GM18861 (cell line): ENCODE data around the gene NEURL1.

ENCODE experiments used
- ATAC-seq: cut with Tn5 transposase; IDR thresholded peaks from one replicate; pipeline ENCODE4 v1.9.1; 2021; ENCODE audit not compliant: unreplicated experiment

The NEURL1 gene

DNA sequence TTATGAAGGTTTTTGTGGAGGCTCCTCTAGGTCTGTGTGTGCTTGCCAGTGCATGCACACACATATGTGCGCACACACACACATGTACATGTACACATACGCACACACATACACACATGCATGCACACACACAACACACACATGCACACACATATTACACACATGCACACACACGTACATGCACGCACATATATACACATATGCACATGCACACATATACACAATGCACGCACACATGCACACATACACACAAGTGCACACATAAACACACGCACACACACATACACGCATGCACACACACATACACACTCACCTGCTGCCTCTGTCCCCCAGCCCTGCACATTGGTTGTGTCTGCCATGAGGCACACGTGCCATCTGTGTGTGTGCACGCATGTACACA lies 66.3 kb downstream of the NEURL1 start:
- no peak for ATAC-seq

DNA sequence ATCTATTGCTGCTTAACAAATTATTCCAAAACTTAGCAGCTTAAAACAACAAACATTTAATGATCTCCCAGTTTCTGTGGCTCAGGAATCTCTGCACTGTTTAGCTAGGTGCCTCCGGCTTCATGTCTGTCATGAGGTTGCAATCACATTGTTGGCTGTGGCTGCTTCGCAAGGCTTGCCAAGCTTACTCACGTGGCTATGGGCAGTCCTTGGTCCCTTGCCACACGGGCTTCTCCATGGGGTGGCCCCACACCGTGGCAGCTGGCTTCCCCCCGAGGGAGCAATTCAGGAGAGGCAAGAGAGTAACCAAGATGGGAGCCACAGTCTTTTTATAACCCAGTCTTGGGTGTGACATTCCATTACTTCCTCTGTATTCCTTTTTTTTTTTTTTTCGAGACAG lies 67.4 kb downstream of the NEURL1 start:
- no peak for ATAC-seq

DNA sequence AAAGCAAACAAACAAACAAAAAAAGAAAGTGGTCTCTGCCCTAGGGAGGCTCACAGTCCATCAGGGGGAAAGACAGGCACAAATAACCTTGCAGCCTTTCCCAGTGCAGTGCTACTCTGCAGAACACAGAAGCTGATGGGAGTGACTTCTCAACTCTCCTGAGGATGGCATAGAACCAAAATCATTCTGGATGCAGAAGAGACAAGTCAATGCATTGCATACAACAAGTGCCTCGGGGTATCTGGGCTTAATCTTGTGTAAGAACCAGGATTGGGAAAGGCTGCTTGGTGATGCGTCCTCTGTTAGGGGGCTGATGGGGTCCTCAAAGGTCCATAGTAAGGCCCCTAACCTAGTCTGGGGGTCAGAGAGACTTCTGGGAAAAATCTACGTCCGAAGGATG lies 68.9 kb downstream of the NEURL1 start:
- no peak for ATAC-seq

DNA sequence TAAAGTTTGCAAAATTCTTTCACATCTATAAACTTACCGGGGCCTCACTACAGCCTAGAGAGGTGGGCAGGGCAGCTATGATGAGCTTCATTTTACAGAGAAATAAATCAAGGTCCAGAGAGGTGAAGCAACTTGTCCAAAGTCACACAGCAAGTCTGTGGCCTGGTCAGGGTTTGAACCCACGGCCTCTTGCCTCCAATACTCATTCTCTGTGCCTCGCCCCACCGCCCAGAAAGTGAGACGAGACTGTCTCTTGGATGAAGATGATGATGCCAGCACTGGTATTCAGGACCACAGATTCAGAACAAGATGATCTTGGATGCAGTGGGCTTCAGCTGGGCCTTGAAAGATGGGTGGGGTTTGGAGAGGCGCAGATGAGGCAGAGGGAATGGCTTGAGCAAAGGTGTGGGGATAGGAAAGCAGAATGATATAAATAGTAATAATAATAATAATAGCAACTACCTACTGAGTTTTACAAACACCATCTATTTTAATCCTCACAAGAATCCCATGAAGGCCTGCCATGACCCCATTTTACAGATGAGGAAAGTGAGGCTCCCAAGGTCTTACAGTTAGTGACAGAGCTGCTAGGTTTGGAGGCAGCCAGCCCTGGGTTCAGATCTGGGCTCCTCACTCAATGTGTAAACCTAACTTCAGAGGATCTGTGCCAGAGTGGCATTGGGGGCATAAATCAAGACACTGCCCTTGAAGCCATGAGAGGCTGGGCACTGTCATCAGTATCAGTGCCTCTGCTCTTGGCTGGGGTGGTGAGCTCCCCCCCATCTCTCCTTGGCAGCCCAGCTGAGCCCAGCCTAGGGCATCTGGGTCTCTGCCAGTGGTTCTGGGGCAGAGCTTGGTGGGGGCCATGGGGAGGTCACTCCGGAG lies 70.0 kb downstream of the NEURL1 start:
- no peak for ATAC-seq

DNA sequence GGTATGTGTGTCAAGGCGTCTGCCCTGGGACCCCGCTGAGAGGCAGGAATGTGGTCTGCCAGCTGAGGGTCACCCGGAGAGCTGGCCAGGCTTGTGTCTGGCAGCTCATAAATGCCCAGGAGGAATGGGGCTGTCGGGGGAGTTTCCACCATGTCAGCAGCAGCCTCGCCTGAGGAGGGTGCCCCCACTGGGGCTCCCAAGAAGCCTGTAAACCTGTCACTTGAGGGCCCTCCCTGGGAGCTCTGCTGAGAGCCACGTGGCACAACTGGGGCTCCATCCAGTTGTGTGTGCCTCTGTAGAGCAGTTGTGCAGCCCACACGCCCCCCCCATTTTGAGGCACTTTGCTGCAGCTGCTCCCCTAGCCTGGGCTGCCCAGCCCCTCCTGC lies 70.6 kb downstream of the NEURL1 start:
- ATAC-seq = no peak

DNA sequence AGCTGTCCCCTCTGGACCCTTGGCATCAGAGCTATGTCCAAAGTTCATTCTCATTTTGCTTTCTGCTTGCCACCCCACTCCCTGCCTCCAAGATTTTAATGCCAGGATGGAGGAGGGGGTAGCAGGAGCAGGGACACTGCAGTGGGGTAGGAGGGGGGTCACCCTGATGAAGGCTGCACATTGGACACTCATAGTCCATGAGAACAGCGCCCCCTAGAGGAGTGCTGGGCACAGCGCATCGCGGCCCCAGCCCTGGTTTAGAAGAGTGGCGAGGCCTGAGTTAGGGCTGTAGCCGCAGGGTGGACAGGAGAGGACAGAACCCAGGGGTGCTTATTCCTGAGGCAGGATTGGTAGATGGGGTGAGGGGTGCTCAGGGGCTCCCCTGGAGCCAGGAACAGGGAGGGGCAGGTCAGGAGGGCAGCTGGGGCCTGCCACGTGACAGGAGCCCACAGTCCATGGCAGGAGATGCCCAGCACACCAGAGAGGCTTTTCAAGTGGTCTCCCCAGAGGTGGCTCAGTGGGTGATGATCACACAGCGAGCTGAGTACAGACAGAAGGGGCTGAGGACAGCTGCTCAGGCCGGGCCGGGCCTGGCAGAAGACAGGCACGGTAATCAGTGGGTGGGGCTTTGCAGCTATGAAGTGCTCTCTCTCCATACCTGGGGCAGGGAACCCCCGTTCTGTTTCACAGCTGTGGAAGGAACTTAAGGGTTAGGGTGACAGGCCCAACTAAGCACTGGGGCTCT lies 71.4 kb downstream of the NEURL1 start:
- ATAC-seq = no peak

DNA sequence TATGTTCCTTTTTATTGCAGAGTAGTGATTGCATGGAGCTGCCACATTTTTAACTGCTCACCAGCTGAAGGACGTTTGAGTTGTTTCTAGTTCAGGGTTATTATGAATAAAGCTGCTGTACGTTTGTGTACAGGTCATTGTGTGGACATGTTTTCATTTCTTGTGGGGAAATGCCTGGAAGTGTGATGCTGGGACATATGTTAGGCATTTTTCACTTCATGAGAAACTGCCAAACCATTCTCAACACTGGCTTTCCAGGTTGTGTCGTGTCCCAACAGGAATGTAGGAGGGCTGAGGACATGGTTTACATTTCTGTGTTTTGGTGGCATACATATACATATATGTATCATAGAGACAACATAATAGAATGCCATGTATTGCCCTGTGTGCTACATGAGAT lies 73.0 kb downstream of the NEURL1 start:
- ATAC-seq = no peak

DNA sequence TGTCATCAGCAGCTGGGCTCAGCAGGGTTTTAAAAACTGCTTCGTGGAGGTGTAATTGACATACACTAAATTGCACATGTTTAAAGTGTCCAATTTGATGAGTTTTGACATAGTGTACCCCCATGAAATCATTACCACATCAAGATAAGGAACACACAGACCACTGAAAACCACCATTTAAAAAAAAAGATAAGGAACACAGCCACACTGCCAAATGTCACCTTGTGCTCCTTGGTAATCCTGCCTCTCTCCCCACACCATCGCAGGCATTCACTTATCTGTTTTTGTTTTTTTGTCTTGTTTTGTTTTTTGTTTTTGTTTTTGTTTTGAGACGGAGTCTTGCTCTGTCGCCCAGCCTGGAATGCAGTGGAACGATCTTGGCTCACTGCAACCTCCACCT lies 75.0 kb downstream of the NEURL1 start:
- ATAC-seq = no peak

DNA sequence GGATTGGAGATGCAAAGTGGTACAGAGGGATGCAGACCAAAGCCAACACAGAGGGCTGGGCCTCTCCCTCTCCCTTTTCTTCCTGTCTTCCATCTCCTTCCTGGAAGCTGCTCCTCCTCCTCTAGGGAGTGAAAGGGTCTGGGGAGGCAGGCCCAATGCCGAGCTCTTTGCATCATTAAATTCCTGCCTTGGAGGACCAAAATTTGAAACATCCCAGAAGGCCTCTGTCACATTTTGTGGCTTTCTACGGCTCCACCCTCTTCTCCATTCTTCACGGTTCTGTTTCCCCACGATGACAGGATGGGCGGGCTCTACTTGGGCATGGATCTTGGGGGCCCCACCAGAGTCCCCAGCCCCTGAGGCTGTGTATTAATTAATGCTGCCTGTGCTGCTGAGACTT lies 76.4 kb downstream of the NEURL1 start:
- ATAC-seq = no peak

DNA sequence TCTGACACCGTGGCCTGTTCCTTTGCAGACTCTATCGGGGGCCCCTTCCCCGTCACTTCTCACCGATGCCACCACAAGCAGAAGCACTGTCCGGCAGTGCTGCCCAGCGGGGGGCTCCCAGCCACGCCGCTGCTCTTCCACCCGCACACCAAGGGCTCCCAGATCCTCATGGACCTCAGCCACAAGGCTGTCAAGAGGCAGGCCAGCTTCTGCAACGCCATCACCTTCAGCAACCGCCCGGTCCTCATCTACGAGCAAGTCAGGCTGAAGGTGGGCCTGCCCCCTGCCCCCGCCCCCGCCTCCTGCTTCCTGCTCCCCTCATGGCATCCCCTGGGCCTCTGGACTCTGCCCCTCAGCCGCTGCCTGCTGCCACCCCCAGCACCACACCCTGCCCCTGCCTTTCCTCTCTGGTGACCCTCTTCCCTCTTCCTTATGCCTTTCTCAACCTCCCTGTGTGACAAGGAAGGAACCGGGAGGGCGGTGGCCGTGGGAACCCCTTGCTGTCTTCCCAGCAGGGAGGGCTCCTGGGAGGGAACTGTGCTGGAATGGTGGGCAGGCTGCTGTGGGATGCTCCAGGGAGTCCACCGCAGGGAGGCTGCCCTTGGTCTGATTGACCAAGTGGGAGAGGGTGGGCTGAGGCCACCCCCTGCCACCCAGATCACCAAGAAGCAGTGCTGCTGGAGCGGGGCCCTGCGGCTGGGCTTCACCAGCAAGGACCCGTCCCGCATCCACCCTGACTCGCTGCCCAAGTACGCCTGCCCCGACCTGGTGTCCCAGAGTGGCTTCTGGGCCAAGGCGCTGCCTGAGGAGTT lies 77.5 kb downstream of the NEURL1 start:
- ATAC-seq = no peak

DNA sequence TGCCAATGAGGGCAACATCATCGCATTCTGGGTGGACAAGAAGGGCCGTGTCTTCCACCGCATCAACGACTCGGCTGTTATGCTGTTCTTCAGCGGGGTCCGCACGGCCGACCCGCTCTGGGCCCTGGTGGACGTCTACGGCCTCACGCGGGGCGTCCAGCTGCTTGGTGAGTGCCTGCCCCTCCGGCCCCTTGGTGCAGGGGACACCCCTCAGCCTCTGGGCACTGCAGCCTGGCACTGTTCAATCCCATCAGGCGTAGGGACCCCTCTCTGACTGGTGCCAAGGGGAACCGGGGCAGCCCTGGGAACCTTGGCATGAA lies 78.1 kb downstream of the NEURL1 start:
- no peak for ATAC-seq

DNA sequence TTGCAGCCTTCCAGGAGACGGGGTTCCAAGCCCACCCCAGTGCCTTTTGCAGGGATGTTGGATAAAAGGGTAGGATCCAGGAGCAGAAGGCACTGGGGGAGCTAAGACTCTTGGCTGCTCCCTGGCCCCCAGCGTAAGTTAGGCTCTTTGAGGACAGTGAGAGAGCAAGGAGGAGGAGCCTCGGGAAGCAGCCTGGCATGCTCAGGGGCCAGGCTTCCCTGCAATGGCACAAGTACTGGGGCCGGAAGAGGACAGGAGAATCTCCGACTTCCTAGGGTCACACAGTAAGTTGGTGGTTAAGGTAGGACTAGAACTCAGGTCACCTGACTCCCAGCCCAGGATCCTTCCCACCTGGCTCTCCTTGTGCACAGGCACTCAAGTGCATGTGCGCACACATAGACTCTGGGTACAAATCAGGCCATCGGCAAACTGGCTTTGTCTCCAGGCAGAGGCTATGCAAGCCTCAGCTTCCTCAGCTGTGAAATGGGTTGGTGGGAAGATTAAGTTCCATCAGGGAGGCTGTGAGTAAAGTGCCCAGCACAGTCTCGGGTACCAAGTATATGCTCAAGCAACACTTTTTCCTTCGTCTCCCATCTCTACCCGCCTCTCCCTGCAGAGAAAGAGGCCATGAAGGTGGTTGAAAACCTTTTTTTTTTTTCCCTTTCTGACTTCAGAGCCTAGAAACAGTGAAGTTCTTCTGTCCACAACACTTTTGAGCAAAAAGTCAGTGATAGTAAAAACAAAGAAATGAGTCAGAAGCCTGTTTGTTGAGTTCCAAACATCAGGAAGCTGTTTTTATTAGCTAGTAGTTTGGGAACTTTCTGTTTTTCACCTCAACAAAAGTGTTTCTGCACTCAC lies 79.1 kb downstream of the NEURL1 start:
- no peak for ATAC-seq

DNA sequence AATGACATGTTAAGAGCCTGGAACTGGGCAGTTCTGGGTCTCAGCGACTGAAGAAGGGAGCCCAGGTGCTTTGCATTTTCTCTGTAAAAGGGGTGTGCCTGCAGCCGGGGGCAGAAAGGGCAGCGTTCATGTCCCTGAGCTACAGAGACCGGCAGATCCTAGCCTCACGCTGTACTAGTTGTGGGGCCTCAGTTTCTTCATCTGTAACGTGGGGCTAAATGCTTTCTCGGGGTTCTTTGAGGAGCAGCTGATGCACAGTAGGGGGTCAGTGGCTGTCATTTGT lies 79.6 kb downstream of the NEURL1 start:
- no peak for ATAC-seq

DNA sequence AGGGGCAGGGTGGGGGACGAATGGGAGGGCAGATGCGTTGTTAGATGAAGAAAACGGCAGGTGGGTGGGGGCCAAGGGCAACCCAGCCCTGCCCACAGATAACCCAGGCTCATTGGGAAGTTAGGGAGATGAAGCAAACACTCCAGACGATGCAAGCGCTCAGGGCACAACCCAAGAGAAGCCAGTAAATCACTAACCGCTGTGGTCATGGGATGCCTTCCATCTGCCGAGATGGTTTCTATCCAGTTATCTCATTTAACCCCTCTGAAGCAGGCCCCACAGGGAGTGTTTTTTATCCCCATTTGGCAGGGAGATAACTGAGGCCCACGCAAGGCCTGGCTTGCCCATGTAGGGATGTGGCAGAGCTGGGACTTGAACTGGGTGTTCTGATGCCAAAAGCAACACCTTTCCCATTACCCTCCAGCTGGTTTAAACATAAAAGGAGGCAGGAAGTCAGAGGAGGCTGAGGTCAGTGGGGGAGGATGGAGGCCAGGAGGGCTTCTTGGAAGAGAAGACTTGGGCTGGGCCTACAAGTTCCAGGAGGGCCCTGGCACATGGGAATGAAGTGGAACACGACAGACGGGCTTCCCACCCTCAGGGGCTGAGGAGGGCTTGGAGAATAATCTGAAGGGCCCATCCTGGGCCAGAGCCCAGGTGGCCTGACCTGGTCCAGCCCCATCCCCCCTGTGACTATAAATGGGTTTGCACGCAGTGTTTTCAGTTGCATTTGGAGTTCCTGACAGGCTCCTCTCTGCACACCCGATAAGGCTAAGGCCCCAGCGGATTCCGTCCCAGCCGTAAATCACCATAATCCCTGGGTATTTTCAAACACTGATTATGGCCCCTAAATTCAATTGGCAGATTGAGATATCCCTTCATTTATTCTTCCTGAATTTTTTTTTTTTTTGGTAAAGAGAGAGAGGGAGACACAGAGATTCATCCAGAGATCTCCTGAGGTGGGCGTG lies 80.9 kb downstream of the NEURL1 start:
- ATAC-seq = no peak

DNA sequence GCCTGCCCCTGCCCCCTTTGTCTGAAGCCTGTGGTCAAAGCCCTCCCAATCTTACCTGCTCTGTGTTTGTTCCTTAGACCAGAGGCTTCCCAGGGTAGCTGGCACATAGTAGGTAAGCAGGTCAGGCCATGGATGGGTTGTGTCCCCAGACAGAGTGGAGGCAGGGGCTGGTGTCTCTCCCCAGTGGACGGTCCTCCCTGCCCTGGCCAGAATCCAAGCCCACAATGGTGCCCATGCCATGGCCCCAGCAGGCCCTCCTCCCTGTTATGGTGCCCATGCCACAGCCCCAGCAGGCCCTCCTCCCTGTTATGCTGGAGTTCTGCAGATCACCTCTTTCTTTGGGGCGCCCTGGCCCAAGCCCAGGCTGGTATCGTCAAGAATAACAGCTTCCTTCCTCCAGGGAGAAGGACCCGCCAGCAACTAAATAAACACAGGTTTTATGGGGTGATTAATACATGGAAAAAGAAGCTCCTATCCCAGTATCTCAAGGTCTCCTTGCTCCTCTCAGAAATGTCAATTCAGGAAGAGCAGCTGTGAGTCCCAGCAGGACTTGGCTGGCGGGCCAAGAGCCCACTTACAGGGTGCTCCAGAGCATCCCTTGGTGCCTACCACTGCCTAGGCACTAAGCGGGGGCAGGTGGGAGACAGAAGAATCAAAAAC lies 82.0 kb downstream of the NEURL1 start:
- no peak for ATAC-seq

DNA sequence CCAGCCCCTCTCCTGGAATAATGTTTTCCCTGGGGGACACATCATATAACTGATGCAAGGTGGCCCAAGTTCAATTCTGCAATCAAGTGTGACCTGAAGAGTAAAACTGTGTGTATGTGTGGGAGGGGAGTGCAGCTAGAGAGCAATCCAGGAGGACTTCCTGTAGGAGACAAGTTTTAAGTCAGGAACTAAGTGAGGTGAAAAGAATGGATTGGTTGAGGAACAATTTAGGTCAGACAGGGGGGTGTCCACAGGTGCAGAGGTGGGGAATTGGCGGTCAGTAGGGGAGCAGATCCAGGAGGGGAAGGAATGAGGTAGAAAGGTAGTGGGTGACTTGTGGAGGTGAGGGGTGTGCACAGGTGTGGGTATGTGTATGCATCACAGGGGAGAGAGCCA lies 82.6 kb downstream of the NEURL1 start:
- ATAC-seq = no peak

DNA sequence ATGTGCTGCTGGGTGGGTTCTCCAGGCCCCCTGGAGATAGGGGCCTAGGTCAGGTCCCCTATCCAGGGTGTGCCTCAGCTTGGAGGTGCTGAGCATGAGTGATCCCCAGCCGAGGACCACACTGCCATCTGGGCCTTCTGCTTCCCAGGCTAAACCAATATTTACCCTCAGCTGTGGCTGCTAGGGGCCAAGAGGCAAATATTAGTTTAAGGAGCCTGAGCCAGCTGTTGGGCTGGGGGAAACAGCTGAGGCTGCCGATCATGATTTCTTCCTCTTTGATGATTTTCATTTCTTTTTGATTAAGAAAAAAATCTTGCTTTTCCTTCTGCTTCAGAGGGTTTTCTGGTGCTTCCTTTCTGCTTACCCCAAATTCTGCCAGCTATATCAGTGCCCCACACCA lies 83.4 kb downstream of the NEURL1 start:
- ATAC-seq = no peak

DNA sequence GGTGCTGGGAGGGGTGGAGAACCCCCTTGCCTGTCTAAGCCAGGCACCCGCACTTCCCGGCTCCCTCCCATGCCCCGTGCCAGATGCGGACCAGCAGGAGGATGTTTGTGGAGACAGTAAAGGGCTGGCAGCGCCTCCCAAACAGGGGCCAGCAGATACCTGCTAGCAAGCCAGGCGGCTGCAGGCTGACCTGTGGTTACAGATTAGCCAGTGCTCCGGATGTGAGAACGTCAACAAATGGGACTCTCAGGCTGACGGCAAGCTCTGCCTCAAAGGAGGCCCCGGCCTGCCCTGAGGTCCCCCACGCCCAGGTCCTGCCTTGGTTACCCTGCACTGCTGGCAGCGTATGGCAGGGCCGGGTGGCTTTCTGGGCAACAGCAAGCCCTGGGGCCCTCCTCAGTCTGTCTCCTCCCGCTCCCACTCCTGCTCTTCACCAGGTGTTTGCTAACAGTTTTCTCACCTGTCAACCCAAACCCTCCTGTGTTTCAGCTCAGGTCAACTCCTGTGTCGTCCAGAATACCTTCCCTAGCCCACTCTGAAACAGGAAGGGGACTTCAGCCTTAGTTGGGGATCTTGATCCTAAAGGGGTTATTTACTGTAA lies 85.4 kb downstream of the NEURL1 start:
- ATAC-seq = peak; percentile 78

DNA sequence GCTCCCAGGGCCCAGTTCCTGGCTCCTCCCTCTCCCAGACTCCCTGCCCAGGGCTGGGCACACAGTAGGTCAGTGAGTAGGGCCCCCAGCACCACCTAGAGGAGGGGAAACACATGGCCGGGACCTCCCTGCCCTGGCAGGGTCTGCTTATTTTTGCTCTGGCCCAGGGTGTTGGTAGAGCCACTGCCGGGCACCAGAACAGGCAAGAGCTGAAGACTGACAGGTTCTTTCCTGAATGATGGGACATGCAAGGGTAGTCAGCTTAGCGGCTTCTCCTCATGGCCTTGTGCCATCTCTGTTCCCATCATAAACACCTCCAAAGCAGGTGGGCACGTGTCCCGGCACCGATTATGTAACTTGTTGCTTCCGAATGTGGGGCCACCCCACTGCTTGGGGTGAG lies 86.5 kb downstream of the NEURL1 start:
- no peak for ATAC-seq
